ENCODE measurements around the gene TMEM98.

Gene TMEM98

GRCh38 chr17:32899236-32900013, 28.5 kb upstream of the TMEM98 start:
- peaks cover 3% of the 10 kb centered on the region for H3K9me3 ChIP-seq (ENCODE audit: control insufficient read depth, low read length)
- no peaks in the 10 kb centered on the region for H3K27me3 ChIP-seq (ENCODE audit: control insufficient read depth, insufficient read depth, low read length, poor library complexity, severe bottlenecking)
- no peak overlapping the region for H3K27ac ChIP-seq (ENCODE audit: insufficient read depth, low read depth, low read length, poor library complexity, severe bottlenecking)
- no peaks in the 10 kb centered on the region for H3K36me3 ChIP-seq (ENCODE audit: control insufficient read depth, insufficient read depth, low read length)
- WGBS, 2 experiments = 80 to 93% methylated on average over 1 of the region's 2 CpGs
- no peak overlapping the region for H3K4me3 ChIP-seq (ENCODE audit: insufficient read depth, low read depth, low read length)
- H3K4me1 ChIP-seq (ENCODE audit: control insufficient read depth, insufficient read depth, low read length) = no peaks in the 10 kb centered on the region

GRCh38 chr17:32901743-32902142, 26.2 kb upstream of the TMEM98 start:
- no peaks in the 10 kb centered on the region for H3K36me3 ChIP-seq (ENCODE audit: control insufficient read depth, insufficient read depth, low read length)
- H3K9me3 ChIP-seq (ENCODE audit: control insufficient read depth, low read length) = peaks cover 3% of the 10 kb centered on the region
- 84 to 86% methylated on average over 4 of the region's 4 CpGs for WGBS, 2 experiments
- no peaks in the 10 kb centered on the region for H3K4me1 ChIP-seq (ENCODE audit: control insufficient read depth, insufficient read depth, low read length)
- H3K27ac ChIP-seq (ENCODE audit: insufficient read depth, low read depth, low read length, poor library complexity, severe bottlenecking) = no peak overlapping the region
- no peaks in the 10 kb centered on the region for H3K27me3 ChIP-seq (ENCODE audit: control insufficient read depth, insufficient read depth, low read length, poor library complexity, severe bottlenecking)
- no peak overlapping the region for H3K4me3 ChIP-seq (ENCODE audit: insufficient read depth, low read depth, low read length)

- no peak overlapping the region for H3K4me3 ChIP-seq (ENCODE audit: insufficient read depth, low read depth, low read length)
- H3K36me3 ChIP-seq (ENCODE audit: control insufficient read depth, insufficient read depth, low read length) = no peaks in the 10 kb centered on the region
- no peaks in the 10 kb centered on the region for H3K27me3 ChIP-seq (ENCODE audit: control insufficient read depth, insufficient read depth, low read length, poor library complexity, severe bottlenecking)
- WGBS, 2 experiments = 90 to 97% methylated on average over 5 of the region's 5 CpGs
- H3K9me3 ChIP-seq (ENCODE audit: control insufficient read depth, low read length) = peaks cover 3% of the 10 kb centered on the region
- no peak overlapping the region for H3K27ac ChIP-seq (ENCODE audit: insufficient read depth, low read depth, low read length, poor library complexity, severe bottlenecking)
- H3K4me1 ChIP-seq (ENCODE audit: control insufficient read depth, insufficient read depth, low read length) = no peaks in the 10 kb centered on the region
These were observed 23.9 kb upstream of the TMEM98 start for GRCh38 chr17:32903774-32904673.

GRCh38 chr17:32904891-32905290, 23.1 kb upstream of the TMEM98 start:
- Histone ChIP-seq H3K4me1 (ENCODE audit: control insufficient read depth, insufficient read depth, low read length) (no peaks in the 10 kb centered on the region), H3K36me3 (ENCODE audit: control insufficient read depth, insufficient read depth, low read length) (no peaks in the 10 kb centered on the region), H3K9me3 (ENCODE audit: control insufficient read depth, low read length) (peaks cover 3% of the 10 kb centered on the region), H3K27me3 (ENCODE audit: control insufficient read depth, insufficient read depth, low read length, poor library complexity, severe bottlenecking) (no peaks in the 10 kb centered on the region), H3K27ac (ENCODE audit: insufficient read depth, low read depth, low read length, poor library complexity, severe bottlenecking) (no peak overlapping the region), H3K4me3 (ENCODE audit: insufficient read depth, low read depth, low read length) (no peak overlapping the region)
- 79 to 82% methylated on average over 2 to 3 of the region's 3 CpGs for WGBS, 2 experiments

GRCh38 chr17:32907583-32907982, 20.4 kb upstream of the TMEM98 start:
- Histone ChIP-seq H3K36me3 (ENCODE audit: control insufficient read depth, insufficient read depth, low read length) (no peaks in the 10 kb centered on the region), H3K9me3 (ENCODE audit: control insufficient read depth, low read length) (no peaks in the 10 kb centered on the region), H3K27ac (ENCODE audit: insufficient read depth, low read depth, low read length, poor library complexity, severe bottlenecking) (no peak overlapping the region), H3K27me3 (ENCODE audit: control insufficient read depth, insufficient read depth, low read length, poor library complexity, severe bottlenecking) (no peaks in the 10 kb centered on the region), H3K4me3 (ENCODE audit: insufficient read depth, low read depth, low read length) (no peak overlapping the region), H3K4me1 (ENCODE audit: control insufficient read depth, insufficient read depth, low read length) (peaks cover 3% of the 10 kb centered on the region)
- WGBS, 2 experiments = 95 to 97% methylated on average over 6 of the region's 6 CpGs

GRCh38 chr17:32909787-32910369, 18.1 kb upstream of the TMEM98 start:
- H3K9me3 ChIP-seq (ENCODE audit: control insufficient read depth, low read length) = no peaks in the 10 kb centered on the region
- 43% methylated on average over 4 of the region's 4 CpGs for WGBS, 2 experiments
- H3K4me1 ChIP-seq (ENCODE audit: control insufficient read depth, insufficient read depth, low read length) = peaks cover 3% of the 10 kb centered on the region
- H3K4me3 ChIP-seq (ENCODE audit: insufficient read depth, low read depth, low read length) = no peak overlapping the region
- H3K27ac ChIP-seq (ENCODE audit: insufficient read depth, low read depth, low read length, poor library complexity, severe bottlenecking) = no peak overlapping the region
- H3K36me3 ChIP-seq (ENCODE audit: control insufficient read depth, insufficient read depth, low read length) = no peaks in the 10 kb centered on the region
- H3K27me3 ChIP-seq (ENCODE audit: control insufficient read depth, insufficient read depth, low read length, poor library complexity, severe bottlenecking) = no peaks in the 10 kb centered on the region

- no peaks in the 10 kb centered on the region for H3K27me3 ChIP-seq (ENCODE audit: control insufficient read depth, insufficient read depth, low read length, poor library complexity, severe bottlenecking)
- no peaks in the 10 kb centered on the region for H3K36me3 ChIP-seq (ENCODE audit: control insufficient read depth, insufficient read depth, low read length)
- no peak overlapping the region for H3K4me3 ChIP-seq (ENCODE audit: insufficient read depth, low read depth, low read length)
- H3K4me1 ChIP-seq (ENCODE audit: control insufficient read depth, insufficient read depth, low read length) = peaks cover 3% of the 10 kb centered on the region
- 93 to 98% methylated on average over 3 of the region's 3 CpGs for WGBS, 2 experiments
- H3K9me3 ChIP-seq (ENCODE audit: control insufficient read depth, low read length) = no peaks in the 10 kb centered on the region
- H3K27ac ChIP-seq (ENCODE audit: insufficient read depth, low read depth, low read length, poor library complexity, severe bottlenecking) = no peak overlapping the region
These were observed 17.2 kb upstream of the TMEM98 start for GRCh38 chr17:32910769-32911168.

- H3K9me3 ChIP-seq (ENCODE audit: control insufficient read depth, low read length) = no peaks in the 10 kb centered on the region
- H3K36me3 ChIP-seq (ENCODE audit: control insufficient read depth, insufficient read depth, low read length) = no peaks in the 10 kb centered on the region
- peaks cover 3% of the 10 kb centered on the region for H3K4me1 ChIP-seq (ENCODE audit: control insufficient read depth, insufficient read depth, low read length)
- WGBS, 2 experiments = 68 to 70% methylated on average over 10 of the region's 10 CpGs
- H3K4me3 ChIP-seq (ENCODE audit: insufficient read depth, low read depth, low read length) = no peak overlapping the region
- H3K27me3 ChIP-seq (ENCODE audit: control insufficient read depth, insufficient read depth, low read length, poor library complexity, severe bottlenecking) = no peaks in the 10 kb centered on the region
- no peak overlapping the region for H3K27ac ChIP-seq (ENCODE audit: insufficient read depth, low read depth, low read length, poor library complexity, severe bottlenecking)
These were observed 15.6 kb upstream of the TMEM98 start for GRCh38 chr17:32912218-32912897.

- H3K36me3 ChIP-seq (ENCODE audit: control insufficient read depth, insufficient read depth, low read length) = no peaks in the 10 kb centered on the region
- no peaks in the 10 kb centered on the region for H3K27me3 ChIP-seq (ENCODE audit: control insufficient read depth, insufficient read depth, low read length, poor library complexity, severe bottlenecking)
- peaks cover 8% of the 10 kb centered on the region for H3K4me1 ChIP-seq (ENCODE audit: control insufficient read depth, insufficient read depth, low read length)
- WGBS, 2 experiments = 93 to 94% methylated on average over 7 of the region's 7 CpGs
- H3K4me3 ChIP-seq (ENCODE audit: insufficient read depth, low read depth, low read length) = no peak overlapping the region
- H3K27ac ChIP-seq (ENCODE audit: insufficient read depth, low read depth, low read length, poor library complexity, severe bottlenecking) = no peak overlapping the region
- H3K9me3 ChIP-seq (ENCODE audit: control insufficient read depth, low read length) = no peaks in the 10 kb centered on the region
These were observed 14.4 kb upstream of the TMEM98 start for GRCh38 chr17:32913593-32913992.

Data from ectodermal cell (in vitro differentiated cells).